NCI-H1694 treated with DMSO at 0.1 percent for 48 hours (cell line): ENCODE results near the gene PIM2.

ENCODE experiments used
- DNase-seq: peaks from one replicate; lab custom pipeline; 2025; lab: John Stamatoyannopoulos, UW

The PIM2 gene

GRCh38 chrX:48918643-48919340 is at the start of gene PIM2:
TSS of gene PIM2 (minus strand) at chrX:48919024. CDS start at chrX:48918834, 190 bp downstream.
- DNase-seq: peak; percentile 97

- DNase-seq: no peak
Measured at GRCh38 chrX:48968377-48968776, 49.6 kb upstream of the PIM2 start.

- no peak for DNase-seq
Measured at GRCh38 chrX:48966796-48967579, 48.2 kb upstream of the PIM2 start.

- DNase-seq: no peak
Measured at GRCh38 chrX:48965959-48966358, 47.1 kb upstream of the PIM2 start.

GRCh38 chrX:48961585-48962091 is 42.8 kb upstream of the PIM2 start:
- no peak for DNase-seq

GRCh38 chrX:48960291-48960690 is 41.5 kb upstream of the PIM2 start:
- DNase-seq: no peak

- DNase-seq: no peak
Measured at GRCh38 chrX:48958635-48959094, 39.8 kb upstream of the PIM2 start.

GRCh38 chrX:48957827-48958634 is 39.2 kb upstream of the PIM2 start:
- peak; percentile 95 for DNase-seq

- peak; percentile 73 for DNase-seq
Measured at GRCh38 chrX:48957477-48957826, 38.6 kb upstream of the PIM2 start, which contains the start of gene OTUD5. TSS of gene OTUD5 (minus strand) at chrX:48957607. CDS start at chrX:48957570, 37 bp downstream.

- no peak for DNase-seq
Measured at GRCh38 chrX:48956728-48957414, 38.0 kb upstream of the PIM2 start.

GRCh38 chrX:48948589-48948988 is 29.8 kb upstream of the PIM2 start:
- DNase-seq: no peak

GRCh38 chrX:48945517-48946348 is 26.9 kb upstream of the PIM2 start:
- DNase-seq: peak; percentile 21

GRCh38 chrX:48942895-48943294 is 24.1 kb upstream of the PIM2 start:
- no peak for DNase-seq

- DNase-seq: no peak
Measured at GRCh38 chrX:48940404-48940955, 21.7 kb upstream of the PIM2 start.

- DNase-seq: no peak
Measured at GRCh38 chrX:48939524-48940228, 20.9 kb upstream of the PIM2 start.

- no peak for DNase-seq
Measured at GRCh38 chrX:48938721-48939425, 20.0 kb upstream of the PIM2 start.

GRCh38 chrX:48937054-48937907 is 18.5 kb upstream of the PIM2 start:
- DNase-seq: no peak

GRCh38 chrX:48936429-48937053 is 17.7 kb upstream of the PIM2 start:
- DNase-seq: no peak
